A549 (cell line): ENCODE results near the gene MEN1. TPM values are rescaled to one million over a fixed set of nuclear protein-coding genes. Genes with fewer than 3 reads are reported as not detected.

Experiments used
- ATAC-seq, 2 experiments: fragments of 200-7000 bp in 1 of 2; fragments of >200 bp in 1 of 2; cut with Nextera tagmentation in 1 of 2; cut with Tn5 transposase in 1 of 2; 3 replicates each; pipeline versions ENCODE4 v1.8.0 to v1.9.1; 2018 to 2020; ENCODE audit warnings: mild to moderate bottlenecking in 1 of 2, moderate library complexity in 1 of 2
- CTCF ChIA-PET: fragments of 300-600 bp; sonication (Branson Sonifier 250); formaldehyde crosslinking; extraction: SDS; loops from one replicate; lab custom pipeline; 2021; ENCODE audit warnings: antibody characterized with exemption, inconsistent platforms; lab: Yijun Ruan, JAX
- POLR2A ChIA-PET: fragments of 350-600 bp; formaldehyde crosslinking; extraction: SDS; loops from one replicate; lab custom pipeline; 2021; ENCODE audit warnings: antibody characterized with exemption, inconsistent platforms; lab: Yijun Ruan, JAX
- DNase-seq, 2 experiments: peaks; one replicate each; pipeline versions ENCODE4 v3.0.0 to v3.0.0-alpha.2; 2011 to 2016; ENCODE audit warnings: low read depth in 1 of 2, low spot score in 1 of 2
- FAIRE-seq: peaks from 2 replicates; lab custom pipeline; 2011; peaks lifted over from hg19 to GRCh38; lab: Jason Lieb, UNC
- H3K27ac ChIP-seq, 2 experiments: fragments of >200 bp; sonication (Bioruptor Twin); formaldehyde crosslinking; 3 replicates each; pipeline ENCODE4 v1.5.1; 2016 to 2017
- H3K4me1 ChIP-seq: fragments of >200 bp; sonication (Bioruptor Twin); formaldehyde crosslinking; 3 replicates; pipeline ENCODE4 v1.6.1; 2016
- H3K4me2 ChIP-seq: fragments of >200 bp; sonication (Bioruptor Twin); formaldehyde crosslinking; 3 replicates; pipeline ENCODE4 v1.6.1; 2016
- H3K4me3 ChIP-seq: fragments of >200 bp; sonication (Bioruptor Twin); formaldehyde crosslinking; 3 replicates; pipeline ENCODE4 v1.5.1; 2016
- H3K9me3 ChIP-seq: fragments of >200 bp; sonication (Bioruptor Twin); formaldehyde crosslinking; 3 replicates; pipeline ENCODE4 v1.6.1; 2016
- BHLHE40 ChIP-seq: IDR thresholded peaks from 2 replicates; pipeline ENCODE4 v1.6.1; 2012; ENCODE audit warnings: low read depth, low read length, inconsistent platforms
- CBX8 ChIP-seq: fragments of 200-600 bp; sonication (generic); IDR thresholded peaks from 2 replicates; pipeline ENCODE4 v1.6.1; 2016
- CEBPB ChIP-seq, 2 experiments: fragments of >200 bp in 1 of 2; sonication (Bioruptor Twin) in 1 of 2; formaldehyde crosslinking in 1 of 2; IDR thresholded peaks; 2 replicates each; pipeline ENCODE4 v1.6.1; 2012 to 2016
- CHD4 ChIP-seq: fragments of 200-600 bp; sonication (generic); IDR thresholded peaks from 2 replicates; pipeline ENCODE4 v1.6.1; 2016; ENCODE audit warnings: antibody characterized with exemption, mild to moderate bottlenecking, borderline replicate concordance
- EHF ChIP-seq: fragments of 250-450 bp; sonication (Bioruptor Pico); IDR thresholded peaks from 2 replicates; pipeline ENCODE4 v1.5.0; 2020; ENCODE audit warnings: mild to moderate bottlenecking
- EHMT2 ChIP-seq: fragments of 200-600 bp; sonication (generic); IDR thresholded peaks from 2 replicates; pipeline ENCODE4 v1.6.1; 2016; ENCODE audit warnings: antibody characterized with exemption, low read depth, mild to moderate bottlenecking, moderate library complexity
- ESRRA ChIP-seq: fragments of 150-350 bp; IDR thresholded peaks from 2 replicates; pipeline ENCODE4 v1.6.1; 2014; ENCODE audit warnings: mild to moderate bottlenecking, low read length, borderline replicate concordance
- FOSB ChIP-seq: fragments of 250-450 bp; sonication (Bioruptor Pico); IDR thresholded peaks from 2 replicates; pipeline ENCODE4 v1.5.0; 2020; ENCODE audit warnings: mild to moderate bottlenecking, moderate library complexity
- FOXS1 ChIP-seq: fragments of 250-450 bp; sonication (Bioruptor Pico); IDR thresholded peaks from 2 replicates; pipeline ENCODE4 v1.5.0; 2020; ENCODE audit warnings: mild to moderate bottlenecking, moderate library complexity
- HDAC2 ChIP-seq: fragments of 200-600 bp; sonication (generic); IDR thresholded peaks from 2 replicates; pipeline ENCODE4 v1.6.1; 2016
- HEYL ChIP-seq: fragments of 250-450 bp; sonication (Bioruptor Pico); IDR thresholded peaks from 2 replicates; pipeline ENCODE4 v1.8.0; 2021; ENCODE audit warnings: mild to moderate bottlenecking, moderate library complexity
- HOXA7 ChIP-seq: fragments of 250-450 bp; sonication (Bioruptor Pico); IDR thresholded peaks from 2 replicates; pipeline ENCODE4 v1.5.0; 2020; ENCODE audit warnings: mild to moderate bottlenecking, moderate library complexity
- HOXB13 ChIP-seq: fragments of 250-450 bp; sonication (Bioruptor Pico); IDR thresholded peaks from 2 replicates; pipeline ENCODE4 v1.5.0; 2020; ENCODE audit warnings: low read depth, mild to moderate bottlenecking, moderate library complexity
- JUN ChIP-seq, 2 experiments: fragments of >200 bp; sonication (Bioruptor Twin); formaldehyde crosslinking; IDR thresholded peaks; 2 replicates in 1 of 2; 3 replicates in 1 of 2; pipeline ENCODE4 v1.6.1; 2016 to 2017
- MAFK ChIP-seq: fragments of 450-650 bp; IDR thresholded peaks from 2 replicates; pipeline ENCODE4 v1.6.1; 2014; ENCODE audit not compliant: partially characterized antibody
- NFE2L2 ChIP-seq: fragments of 150-350 bp; conservative IDR thresholded peaks from 2 replicates; pipeline ENCODE4 v1.6.1; 2014; ENCODE audit warnings: low read length
- NPAS2 ChIP-seq: fragments of 250-450 bp; sonication (Bioruptor Pico); IDR thresholded peaks from 2 replicates; pipeline ENCODE4 v1.8.0; 2022; ENCODE audit warnings: mild to moderate bottlenecking, moderate library complexity, borderline replicate concordance
- PHF8 ChIP-seq: fragments of 200-600 bp; sonication (generic); IDR thresholded peaks from 2 replicates; pipeline ENCODE4 v1.6.1; 2016; ENCODE audit warnings: low read depth, mild to moderate bottlenecking, antibody characterized with exemption, moderate library complexity, borderline replicate concordance
- RAD21 ChIP-seq, 2 experiments: fragments of >200 bp in 1 of 2; sonication (Bioruptor Twin) in 1 of 2; formaldehyde crosslinking in 1 of 2; IDR thresholded peaks in 1 of 2; conservative IDR thresholded peaks in 1 of 2; 2 replicates in 1 of 2; 3 replicates in 1 of 2; pipeline ENCODE4 v1.6.1; 2012 to 2018; ENCODE audit warnings: inconsistent platforms in 1 of 2
- RARB ChIP-seq: fragments of 250-450 bp; sonication (Bioruptor Pico); IDR thresholded peaks from 2 replicates; pipeline ENCODE4 v1.8.0; 2021; ENCODE audit warnings: mild to moderate bottlenecking, moderate library complexity
- RNF2 ChIP-seq: fragments of 200-600 bp; sonication (generic); IDR thresholded peaks from 2 replicates; pipeline ENCODE4 v1.6.1; 2016; ENCODE audit warnings: low read depth, mild to moderate bottlenecking, antibody characterized with exemption, moderate library complexity, borderline replicate concordance
- SREBF2 ChIP-seq: fragments of 450-650 bp; IDR thresholded peaks from 2 replicates; pipeline ENCODE4 v1.6.1; 2014; ENCODE audit warnings: mild to moderate bottlenecking, moderate library complexity
- TFCP2L1 ChIP-seq: fragments of 250-450 bp; sonication (Bioruptor Pico); IDR thresholded peaks from 2 replicates; pipeline ENCODE4 v1.5.0; 2021; ENCODE audit warnings: mild to moderate bottlenecking
- TP53 ChIP-seq: fragments of 250-450 bp; sonication (Bioruptor Pico); IDR thresholded peaks from 2 replicates; pipeline ENCODE4 v1.5.0; 2021; ENCODE audit warnings: mild to moderate bottlenecking, moderate library complexity
- ZC3H11A ChIP-seq: fragments of 450-650 bp; IDR thresholded peaks from 2 replicates; pipeline ENCODE4 v1.6.1; 2014; ENCODE audit warnings: antibody characterized with exemption, mild to moderate bottlenecking
- ZFP36 ChIP-seq: fragments of 450-650 bp; IDR thresholded peaks from 2 replicates; pipeline ENCODE4 v1.6.1; 2014; ENCODE audit warnings: borderline replicate concordance; ENCODE audit not compliant: partially characterized antibody
- ZSCAN20 ChIP-seq: fragments of 250-450 bp; sonication (Bioruptor Pico); IDR thresholded peaks from 2 replicates; pipeline ENCODE4 v1.8.0; 2022; ENCODE audit warnings: mild to moderate bottlenecking, moderate library complexity
- WGBS: methylation state at CpG from one replicate; pipeline ENCODE4 v1.1.6; 2017; ENCODE audit errors: missing lambda C conversion rate; 5-methylcytosine and 5-hydroxymethylcytosine counted together
- polyA plus RNA-seq, 4 experiments: library from polyadenylated mRNA; depleted of rRNA in 3 of 4; stranded (reverse); fragments of >200 nt; fragmentation: RNase III in 1 of 4; extraction: RNeasy Plus Mini Kit Qiagen cat#74134 plus additional on column Dnase treatment in 1 of 4; gene quantifications; 2 replicates in 3 of 4; 3 replicates in 1 of 4; pipeline ENCODE4 v1.2.3, GENCODE V29; 2011 to 2017
- TF ChIP-seq, protein P1 (sequence below): IDR thresholded peaks from 2 replicates; pipeline ENCODE4 v1.6.1; 2012; ENCODE audit warnings: low read depth, borderline replicate concordance
- TF ChIP-seq, protein P2 (sequence below): IDR thresholded peaks from 2 replicates; pipeline ENCODE4 v1.6.1; 2012
- TF ChIP-seq, protein P3 (sequence below): fragments of >200 bp; sonication (Bioruptor Twin); formaldehyde crosslinking; IDR thresholded peaks from 3 replicates; pipeline ENCODE4 v1.5.1; 2016

The MEN1 gene
- polyA plus RNA-seq, 2 of the 4 experiments (the other 2 are of a cell fraction), result 17.0 to 34.7 TPM

DNA sequence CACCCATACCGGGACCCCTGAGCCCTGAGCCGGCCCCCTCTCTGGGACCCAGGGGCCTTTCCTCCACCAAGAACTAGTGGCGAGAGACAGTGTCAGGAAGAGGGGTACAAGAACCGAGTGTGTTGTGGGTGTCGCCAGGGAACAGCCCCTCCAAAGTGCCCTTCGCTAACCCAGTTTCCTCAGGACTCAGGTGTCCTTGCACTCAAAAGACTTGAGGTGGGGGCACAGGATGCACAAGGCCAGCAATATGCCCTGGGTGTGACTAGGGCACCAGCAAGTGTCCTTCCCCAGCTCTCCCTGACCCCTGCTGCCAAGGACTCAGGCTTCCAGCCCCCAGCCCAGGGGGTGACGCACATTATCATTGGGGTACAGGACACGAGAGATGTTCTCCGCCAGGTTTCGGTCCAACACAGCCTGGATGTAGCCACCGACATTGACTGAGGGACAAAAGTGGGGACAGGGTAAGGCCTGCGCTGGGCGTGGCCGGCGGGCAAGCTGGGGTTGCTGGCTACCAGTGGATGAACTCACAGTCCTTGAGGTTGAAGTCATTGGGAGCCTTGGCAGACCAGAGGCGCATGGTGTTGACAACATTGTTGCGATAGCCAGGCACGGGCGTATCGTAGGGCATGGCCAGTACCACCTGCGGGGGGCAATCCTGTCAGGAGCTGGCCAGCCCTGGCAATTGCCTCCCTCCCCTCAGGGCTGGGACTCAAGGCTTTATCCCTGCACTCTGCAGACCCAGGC, 55.3 kb downstream of the MEN1 start:
- WGBS, result 94% methylated on average over 14 of the region's 21 CpGs
- CTCF ChIA-PET, result interaction anchor here (0.6 to 13.0 kb wide), 4 partner anchors 13 to 445 kb away, joined by 3 to 104 read pairs (median 4); partner anchors contain the start of gene RASGRP2
- no peak for DNase-seq
- H3K4me1 ChIP-seq, result no peaks in the 10 kb centered on the region
- POLR2A ChIA-PET, result interaction anchor here (0.6 kb wide), 1 partner anchor 23 kb away, joined by 3 read pairs; the partner anchor contains the start of gene SF1
- no peak overlapping the region for H3K27ac ChIP-seq
- ATAC-seq, result no peak
- H3K4me2 ChIP-seq, result no peak overlapping the region
- TF ChIP-seq PHF8, result no peak
- TF ChIP-seq, protein P1, sequence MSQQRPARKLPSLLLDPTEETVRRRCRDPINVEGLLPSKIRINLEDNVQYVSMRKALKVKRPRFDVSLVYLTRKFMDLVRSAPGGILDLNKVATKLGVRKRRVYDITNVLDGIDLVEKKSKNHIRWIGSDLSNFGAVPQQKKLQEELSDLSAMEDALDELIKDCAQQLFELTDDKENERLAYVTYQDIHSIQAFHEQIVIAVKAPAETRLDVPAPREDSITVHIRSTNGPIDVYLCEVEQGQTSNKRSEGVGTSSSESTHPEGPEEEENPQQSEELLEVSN, result no peak
- no peak for TF ChIP-seq HOXB13 (CRISPR knock-in tag)
- TF ChIP-seq HOXA7 (CRISPR knock-in tag), result no peak
- TF ChIP-seq ZC3H11A, result no peak
- TF ChIP-seq NFE2L2, result no peak
- TF ChIP-seq HDAC2, result no peak
- no peak for TF ChIP-seq MAFK
- TF ChIP-seq TFCP2L1, result no peak
- TF ChIP-seq JUN (IDR thresholded peaks at IDR 0.05), result no peak
- no peak for TF ChIP-seq HEYL (CRISPR knock-in tag)
- TF ChIP-seq ESRRA, result no peak
- no peak for TF ChIP-seq EHMT2
- no peak for TF ChIP-seq ZSCAN20
- no peak for TF ChIP-seq RAD21 (conservative IDR thresholded peaks at IDR 0.05 in 1 of 2, IDR thresholded peaks at IDR 0.05 in 1 of 2)
- TF ChIP-seq, protein P2, sequence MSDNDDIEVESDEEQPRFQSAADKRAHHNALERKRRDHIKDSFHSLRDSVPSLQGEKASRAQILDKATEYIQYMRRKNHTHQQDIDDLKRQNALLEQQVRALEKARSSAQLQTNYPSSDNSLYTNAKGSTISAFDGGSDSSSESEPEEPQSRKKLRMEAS, result no peak
- no peak for TF ChIP-seq EHF (CRISPR knock-in tag)
- H3K9me3 ChIP-seq, result no peaks in the 10 kb centered on the region
- H3K4me3 ChIP-seq, result no peak overlapping the region
- no peak for FAIRE-seq

DNA sequence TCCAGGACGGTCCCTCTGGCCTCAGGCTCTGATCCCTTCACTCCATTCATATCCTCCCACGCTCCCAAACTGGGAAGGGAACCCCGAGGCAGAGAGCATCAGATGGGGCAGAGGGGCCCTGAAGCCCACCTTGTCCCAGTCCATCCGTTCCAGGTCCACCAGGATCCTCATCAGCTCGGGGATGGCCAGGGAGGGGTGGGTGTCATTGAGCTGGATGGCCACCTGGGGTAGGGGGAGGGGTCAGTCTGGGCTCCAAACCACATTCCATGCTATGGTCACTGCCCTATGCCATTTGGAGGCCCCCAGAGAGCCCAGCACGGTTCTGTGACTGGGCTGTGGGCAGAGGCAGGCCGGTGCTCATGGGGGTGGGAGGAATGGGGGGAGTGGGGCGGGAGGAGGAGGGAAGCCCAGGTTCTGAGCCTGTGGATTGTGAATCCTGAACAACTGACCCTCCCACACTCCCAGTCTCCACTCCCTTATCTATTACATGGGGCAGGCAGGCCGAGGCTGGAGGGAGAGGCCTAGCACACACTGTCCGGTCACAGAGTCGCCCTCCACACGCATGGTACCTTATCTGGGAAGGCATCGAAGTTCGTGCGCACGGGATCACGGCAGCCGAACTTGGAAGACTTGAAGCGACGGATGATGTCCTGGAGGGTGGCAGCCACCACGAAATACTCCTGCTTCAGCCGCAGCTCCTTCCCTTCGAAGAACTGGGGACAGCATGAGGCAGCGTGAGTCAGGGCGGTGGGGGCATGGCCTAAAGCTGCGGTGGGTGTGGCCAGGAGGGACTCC, 56.0 kb downstream of the MEN1 start:
- DNase-seq (no peak), FAIRE-seq (no peak), ATAC-seq (no peak)
- H3K4me2 ChIP-seq, result no peak overlapping the region
- TF ChIP-seq ESRRA (no peak), CBX8 (no peak), NPAS2 (CRISPR knock-in tag) (no peak), FOSB (CRISPR knock-in tag) (no peak), RNF2 (no peak), PHF8 (no peak), HDAC2 (no peak), RARB (CRISPR knock-in tag) (no peak), CHD4 (no peak), FOXS1 (no peak), BHLHE40 (no peak), TP53 (CRISPR knock-in tag) (no peak), ZFP36 (no peak), EHF (CRISPR knock-in tag) (no peak), SREBF2 (no peak), CEBPB (IDR thresholded peaks at IDR 0.05) (no peak)
- TF ChIP-seq, protein P2, result no peak
- TF ChIP-seq, protein P1, result no peak
- TF ChIP-seq, protein P3, sequence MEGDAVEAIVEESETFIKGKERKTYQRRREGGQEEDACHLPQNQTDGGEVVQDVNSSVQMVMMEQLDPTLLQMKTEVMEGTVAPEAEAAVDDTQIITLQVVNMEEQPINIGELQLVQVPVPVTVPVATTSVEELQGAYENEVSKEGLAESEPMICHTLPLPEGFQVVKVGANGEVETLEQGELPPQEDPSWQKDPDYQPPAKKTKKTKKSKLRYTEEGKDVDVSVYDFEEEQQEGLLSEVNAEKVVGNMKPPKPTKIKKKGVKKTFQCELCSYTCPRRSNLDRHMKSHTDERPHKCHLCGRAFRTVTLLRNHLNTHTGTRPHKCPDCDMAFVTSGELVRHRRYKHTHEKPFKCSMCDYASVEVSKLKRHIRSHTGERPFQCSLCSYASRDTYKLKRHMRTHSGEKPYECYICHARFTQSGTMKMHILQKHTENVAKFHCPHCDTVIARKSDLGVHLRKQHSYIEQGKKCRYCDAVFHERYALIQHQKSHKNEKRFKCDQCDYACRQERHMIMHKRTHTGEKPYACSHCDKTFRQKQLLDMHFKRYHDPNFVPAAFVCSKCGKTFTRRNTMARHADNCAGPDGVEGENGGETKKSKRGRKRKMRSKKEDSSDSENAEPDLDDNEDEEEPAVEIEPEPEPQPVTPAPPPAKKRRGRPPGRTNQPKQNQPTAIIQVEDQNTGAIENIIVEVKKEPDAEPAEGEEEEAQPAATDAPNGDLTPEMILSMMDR, result no peak
- ChIA-PET CTCF (interaction anchor here (0.6 to 13.0 kb wide), 5 partner anchors 12 to 444 kb away, joined by 3 to 104 read pairs (median 4); partner anchors contain the start of gene RASGRP2), POLR2A (interaction anchor here (0.6 kb wide), 1 partner anchor 24 kb away, joined by 3 read pairs; the partner anchor contains the start of gene SF1)
- no peaks in the 10 kb centered on the region for H3K9me3 ChIP-seq
- H3K27ac ChIP-seq, result no peak overlapping the region
- 84% methylated on average over 22 of the region's 26 CpGs for WGBS
- no peaks in the 10 kb centered on the region for H3K4me1 ChIP-seq
- no peak overlapping the region for H3K4me3 ChIP-seq
